ENCODE results near the gene VPS33B. TPM values are rescaled to one million over a fixed set of nuclear protein-coding genes. Genes with fewer than 3 reads are reported as not detected.

The VPS33B gene
- total and polyA plus RNA-seq, 2 of the 13 experiments (the other 11 are each of a cell fraction or from before 2014, with no cell fraction given), result 15.8 to 16.5 TPM

GRCh38 chr15:90956274-90957030 is 65.9 kb downstream of the VPS33B start (continued):
- TF ChIP-seq ZC3H4 (CRISPR knock-in tag; IDR thresholded peaks at IDR 0.05; ENCODE audit: borderline replicate concordance), result 0 out of 2 replicates have a peak, but pooled peaks have one; percentile 27
- TF ChIP-seq ZBTB33 (CRISPR knock-in tag; IDR thresholded peaks at IDR 0.05), result peak; percentile 87
- TF ChIP-seq KIAA2018 (CRISPR knock-in tag; IDR thresholded peaks at IDR 0.05; ENCODE audit: borderline replicate concordance), result no peak
- TF ChIP-seq RERE (CRISPR knock-in tag; IDR thresholded peaks at IDR 0.05; ENCODE audit: low read depth), result no peak
- TF ChIP-seq ZBTB10 (CRISPR knock-in tag; IDR thresholded peaks at IDR 0.05; ENCODE audit: borderline replicate concordance), result no peak
